Osteoblast (primary cell): Measurements from ENCODE around the gene SLC16A9. TPM values are rescaled to one million over a fixed set of nuclear protein-coding genes. Genes with fewer than 3 reads are reported as not detected.
"Not testable (repeated sequence)": the region's sequence is repeated elsewhere in the genome, so short reads cannot be mapped to it uniquely, and the experiment has no call there.

Experiments
- DNase-seq: peaks from one replicate; pipeline ENCODE4 v3.0.0; 2011; ENCODE audit warnings: low spot score, mixed read lengths; ENCODE audit not compliant: insufficient read length; ENCODE audit errors: missing footprints
- H2AFZ ChIP-seq: 2 replicates; pipeline ENCODE4 v1.6.0; 2011; ENCODE audit warnings: mild to moderate bottlenecking, low read length
- H3K27ac ChIP-seq: 2 replicates; pipeline ENCODE4 v1.5.1; 2011; ENCODE audit warnings: mild to moderate bottlenecking, low read depth, low read length, moderate library complexity
- H3K27me3 ChIP-seq: 2 replicates; pipeline ENCODE4 v1.6.0; 2012; ENCODE audit warnings: mild to moderate bottlenecking, control low read depth, inconsistent platforms, low read length, moderate library complexity; ENCODE audit not compliant: insufficient read depth
- H3K36me3 ChIP-seq: 2 replicates; pipeline ENCODE4 v1.5.1; 2011; ENCODE audit warnings: mild to moderate bottlenecking, low read length, control low read depth, moderate library complexity; ENCODE audit not compliant: insufficient read depth
- H3K4me1 ChIP-seq: 2 replicates; pipeline ENCODE4 v1.5.1; 2011; ENCODE audit warnings: mild to moderate bottlenecking, low read length, control low read depth, moderate library complexity; ENCODE audit not compliant: insufficient read depth
- H3K4me2 ChIP-seq: 2 replicates; pipeline ENCODE4 v1.6.0; 2011; ENCODE audit warnings: mild to moderate bottlenecking, low read length; ENCODE audit not compliant: insufficient read depth
- H3K4me3 ChIP-seq: fragments of 200-600 bp; sonication (generic); 3 replicates; pipeline ENCODE4 v1.5.1; 2012; ENCODE audit warnings: mild to moderate bottlenecking, low read length, inconsistent platforms; ENCODE audit not compliant: insufficient read depth
- H3K79me2 ChIP-seq: 2 replicates; pipeline ENCODE4 v1.6.0; 2012; ENCODE audit warnings: mild to moderate bottlenecking, low read length, control low read depth, inconsistent platforms; ENCODE audit not compliant: insufficient read depth
- H3K9me3 ChIP-seq: 2 replicates; pipeline ENCODE4 v1.5.1; 2011; ENCODE audit warnings: low read depth, low read length, control low read depth
- H4K20me1 ChIP-seq: 2 replicates; pipeline ENCODE4 v1.6.0; 2012; ENCODE audit warnings: mild to moderate bottlenecking, low read length, control low read depth; ENCODE audit not compliant: insufficient read depth
- total RNA-seq: library from RNA; depleted of rRNA; stranded (reverse); fragments of >200 nt; gene quantifications from 2 replicates; pipeline ENCODE4 v1.2.3, GENCODE V29; 2012
- TF ChIP-seq, protein P1 (sequence below): IDR thresholded peaks from 2 replicates; pipeline ENCODE4 v1.5.1; 2011; ENCODE audit warnings: mild to moderate bottlenecking, low read depth, low read length, moderate library complexity; ENCODE audit errors: extremely low read depth

Gene SLC16A9
- total RNA-seq, 1 donor, result 0.72 TPM

DNA sequence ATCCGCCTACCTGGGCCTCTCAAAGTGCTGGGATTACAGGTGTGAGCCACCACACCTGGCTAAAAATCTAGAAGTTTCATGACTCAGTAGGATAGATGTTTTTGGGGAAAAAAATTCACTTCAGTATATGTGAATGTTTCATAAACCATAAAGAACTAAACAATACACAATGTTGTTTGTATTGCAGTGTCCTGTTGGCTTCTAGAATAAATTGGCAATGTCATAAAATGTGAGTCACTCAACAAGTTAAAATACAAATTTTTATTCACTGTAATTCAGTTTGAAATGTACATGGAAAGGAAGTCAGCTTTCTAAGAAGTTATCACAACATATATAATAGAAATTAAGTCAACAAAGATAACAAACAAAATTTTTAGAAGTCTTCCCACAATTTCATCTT lies 27.1 kb upstream of the SLC16A9 start:
- H4K20me1 ChIP-seq, result no peaks in the 10 kb centered on the region
- H3K27me3 ChIP-seq, result peaks cover 3% of the 10 kb centered on the region
- no peaks in the 10 kb centered on the region for H3K4me1 ChIP-seq
- no peak overlapping the region for H3K4me2 ChIP-seq
- no peak overlapping the region for H3K27ac ChIP-seq
- no peak for DNase-seq
- H3K4me3 ChIP-seq, result no peak overlapping the region
- TF ChIP-seq, protein P1, sequence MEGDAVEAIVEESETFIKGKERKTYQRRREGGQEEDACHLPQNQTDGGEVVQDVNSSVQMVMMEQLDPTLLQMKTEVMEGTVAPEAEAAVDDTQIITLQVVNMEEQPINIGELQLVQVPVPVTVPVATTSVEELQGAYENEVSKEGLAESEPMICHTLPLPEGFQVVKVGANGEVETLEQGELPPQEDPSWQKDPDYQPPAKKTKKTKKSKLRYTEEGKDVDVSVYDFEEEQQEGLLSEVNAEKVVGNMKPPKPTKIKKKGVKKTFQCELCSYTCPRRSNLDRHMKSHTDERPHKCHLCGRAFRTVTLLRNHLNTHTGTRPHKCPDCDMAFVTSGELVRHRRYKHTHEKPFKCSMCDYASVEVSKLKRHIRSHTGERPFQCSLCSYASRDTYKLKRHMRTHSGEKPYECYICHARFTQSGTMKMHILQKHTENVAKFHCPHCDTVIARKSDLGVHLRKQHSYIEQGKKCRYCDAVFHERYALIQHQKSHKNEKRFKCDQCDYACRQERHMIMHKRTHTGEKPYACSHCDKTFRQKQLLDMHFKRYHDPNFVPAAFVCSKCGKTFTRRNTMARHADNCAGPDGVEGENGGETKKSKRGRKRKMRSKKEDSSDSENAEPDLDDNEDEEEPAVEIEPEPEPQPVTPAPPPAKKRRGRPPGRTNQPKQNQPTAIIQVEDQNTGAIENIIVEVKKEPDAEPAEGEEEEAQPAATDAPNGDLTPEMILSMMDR, result no peak
- no peaks in the 10 kb centered on the region for H3K36me3 ChIP-seq
- H3K79me2 ChIP-seq, result no peaks in the 10 kb centered on the region
- H3K9me3 ChIP-seq, result no peaks in the 10 kb centered on the region
- no peak overlapping the region for H2AFZ ChIP-seq

DNA sequence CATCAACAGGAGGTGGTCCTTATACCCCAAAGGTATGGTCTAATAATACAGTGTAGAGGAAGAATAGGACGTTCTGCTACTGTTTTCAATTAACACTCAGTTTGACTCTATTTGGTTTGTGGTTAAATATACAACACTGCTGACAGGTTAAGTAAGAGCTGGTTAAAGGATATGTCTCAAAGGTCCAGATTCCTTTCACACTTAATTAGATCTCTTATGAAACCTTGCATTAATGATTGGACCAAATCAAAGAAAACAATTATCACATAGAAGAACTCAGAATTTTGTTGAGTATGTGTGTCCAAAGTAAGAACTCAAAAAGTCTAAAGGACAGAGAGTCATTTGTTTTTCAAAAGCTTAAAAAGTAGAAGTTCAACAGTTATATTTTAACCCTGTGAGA lies 25.6 kb upstream of the SLC16A9 start:
- Histone ChIP-seq H3K79me2 (no peaks in the 10 kb centered on the region), H3K4me1 (no peaks in the 10 kb centered on the region), H3K27ac (no peak overlapping the region), H3K27me3 (peaks cover 3% of the 10 kb centered on the region), H3K36me3 (no peaks in the 10 kb centered on the region), H3K9me3 (no peaks in the 10 kb centered on the region), H3K4me3 (no peak overlapping the region), H4K20me1 (no peaks in the 10 kb centered on the region), H2AFZ (no peak overlapping the region), H3K4me2 (no peak overlapping the region)
- no peak for DNase-seq
- TF ChIP-seq, protein P1, result no peak

DNA sequence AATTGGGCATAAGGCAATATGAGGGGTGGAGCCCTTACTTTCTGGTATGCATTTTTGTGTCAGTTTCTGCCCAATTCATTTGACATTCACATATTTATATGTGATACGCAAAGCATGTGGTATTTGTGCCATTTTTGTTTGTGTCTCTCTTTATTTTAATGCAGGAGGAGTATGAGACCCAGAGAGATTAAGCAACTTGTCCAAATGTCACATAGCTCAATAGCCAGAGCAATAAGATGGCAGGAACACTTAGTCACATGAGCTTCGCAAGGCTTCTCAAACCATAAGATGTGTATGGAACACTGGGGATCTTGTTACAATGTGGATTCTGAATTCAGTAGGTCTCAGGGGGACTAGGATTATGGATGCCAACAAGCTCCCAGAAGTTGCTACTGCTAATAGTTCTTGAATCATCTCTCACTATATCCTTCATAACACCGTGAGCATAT lies 24.4 kb upstream of the SLC16A9 start:
- H3K36me3 ChIP-seq, result no peaks in the 10 kb centered on the region

DNA sequence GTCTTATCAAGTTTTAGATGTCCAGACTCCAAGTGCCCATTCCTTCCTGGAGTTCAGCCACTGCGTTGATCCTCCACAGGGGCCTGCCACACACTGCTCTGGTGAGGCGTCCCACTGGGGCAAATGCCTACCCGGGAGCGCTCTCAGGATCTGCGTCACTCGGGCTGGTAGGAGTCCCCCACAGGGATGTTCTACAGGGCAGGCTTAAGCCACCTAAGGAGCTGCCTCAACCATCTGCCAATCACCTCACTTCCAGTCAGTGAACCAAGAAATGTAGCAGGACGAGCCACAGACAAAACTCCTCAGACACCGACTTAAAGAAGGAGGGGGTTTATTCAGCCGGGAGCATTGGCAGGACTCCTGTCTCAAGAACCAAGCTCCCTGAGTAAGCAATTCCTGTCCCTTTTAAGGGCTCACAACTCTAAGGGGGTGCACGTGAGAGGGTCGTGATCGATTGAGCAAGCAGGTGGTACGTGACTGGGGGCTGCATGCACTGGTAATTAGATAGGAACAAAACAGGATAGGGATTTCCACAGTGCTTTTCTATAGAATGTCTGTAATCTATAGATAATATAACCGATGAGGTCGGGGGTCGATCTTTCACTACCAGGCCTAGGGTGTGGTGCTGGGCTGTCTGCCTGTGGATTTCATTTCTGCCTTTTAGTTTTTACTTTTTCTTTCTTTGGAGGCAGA lies 23.8 kb upstream of the SLC16A9 start:
- H3K27ac ChIP-seq, H3K27me3 ChIP-seq, H3K4me1 ChIP-seq, H3K4me3 ChIP-seq, H3K9me3 ChIP-seq, H2AFZ ChIP-seq, H3K79me2 ChIP-seq, DNase-seq, H3K36me3 ChIP-seq, H3K4me2 ChIP-seq, H4K20me1 ChIP-seq: not testable (repeated sequence)

More for the DNA sequence above, 24.4 kb upstream of the SLC16A9 start:
- Histone ChIP-seq H3K4me3 (no peak overlapping the region), H3K9me3 (no peaks in the 10 kb centered on the region), H3K79me2 (no peaks in the 10 kb centered on the region), H2AFZ (no peak overlapping the region), H3K4me1 (no peaks in the 10 kb centered on the region), H3K4me2 (no peak overlapping the region), H4K20me1 (no peaks in the 10 kb centered on the region), H3K27me3 (peaks cover 3% of the 10 kb centered on the region), H3K27ac (no peak overlapping the region)
- TF ChIP-seq, protein P1, result no peak
- DNase-seq, result no peak

DNA sequence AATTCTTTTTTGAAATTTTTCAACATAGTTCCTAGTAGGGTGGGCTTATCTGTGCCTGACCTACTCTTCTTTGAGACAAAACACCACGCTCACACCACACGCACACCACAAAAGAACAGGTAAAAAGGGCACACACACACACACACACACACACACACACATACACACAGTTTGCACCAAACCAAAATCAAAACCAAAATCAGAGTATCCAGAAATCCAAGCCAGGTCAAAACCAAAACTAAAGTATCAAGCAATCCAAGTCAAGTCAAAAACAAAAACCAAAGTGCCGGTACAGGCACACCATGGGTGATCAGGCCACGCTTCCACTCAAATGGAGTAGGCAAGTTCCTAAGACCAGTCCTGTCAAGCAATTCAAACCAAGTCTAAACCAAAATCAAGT lies 23.2 kb upstream of the SLC16A9 start:
- H3K9me3 ChIP-seq, H3K4me1 ChIP-seq, H3K27me3 ChIP-seq, H3K4me3 ChIP-seq, DNase-seq, H3K4me2 ChIP-seq, H3K36me3 ChIP-seq, H3K79me2 ChIP-seq, H2AFZ ChIP-seq, H4K20me1 ChIP-seq, H3K27ac ChIP-seq: not testable (repeated sequence)

DNA sequence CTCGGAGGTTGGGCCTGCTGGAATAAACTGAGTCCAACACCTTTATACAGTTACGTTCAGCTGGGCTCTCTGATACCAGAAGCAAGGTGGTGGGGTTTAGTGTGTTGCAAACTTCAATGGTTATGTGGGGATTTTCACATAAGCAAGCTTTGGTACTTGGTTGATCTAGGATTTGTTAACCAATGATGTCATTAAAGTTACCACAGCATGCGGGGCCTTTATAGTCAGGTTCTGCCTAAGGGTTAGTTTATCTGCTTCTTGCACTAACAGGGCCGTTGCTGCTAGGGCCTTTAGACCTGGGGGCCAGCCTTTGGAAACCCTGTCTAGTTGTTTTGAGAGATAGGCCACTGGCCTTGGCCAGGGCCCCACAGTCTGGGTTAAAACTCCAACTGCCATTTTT lies 19.5 kb upstream of the SLC16A9 start:
- H3K4me3 ChIP-seq, H3K27ac ChIP-seq, H3K36me3 ChIP-seq, H2AFZ ChIP-seq, H3K9me3 ChIP-seq, H3K4me1 ChIP-seq, H4K20me1 ChIP-seq, H3K79me2 ChIP-seq, H3K27me3 ChIP-seq, H3K4me2 ChIP-seq, DNase-seq: not testable (repeated sequence)
